ENCODE measurements around the gene BORCS8.
"Not testable (repeated sequence)": the region's sequence is repeated elsewhere in the genome, so short reads cannot be mapped to it uniquely, and the experiment has no call there.

BORCS8 gene

GRCh38 chr19:19152668-19153384 lies 39.1 kb downstream of the BORCS8 start:
- TF ChIP-seq CTCF (IDR thresholded peaks at IDR 0.05; ENCODE audit: unreplicated experiment in 3 of 3): no peak
- no peaks in the 10 kb centered on the region for H3K4me1 Mint-ChIP-seq
- no peak overlapping the region for H3K27ac Mint-ChIP-seq
- no peak overlapping the region for H3K4me3 Mint-ChIP-seq
- H3K36me3 Mint-ChIP-seq (ENCODE audit: low read depth): peaks cover 6% of the 10 kb centered on the region
- no peaks in the 10 kb centered on the region for H3K9me3 Mint-ChIP-seq
- H3K27me3 Mint-ChIP-seq (ENCODE audit: low read depth): no peaks in the 10 kb centered on the region

- no peak overlapping the region for H3K27ac Mint-ChIP-seq
- no peaks in the 10 kb centered on the region for H3K9me3 Mint-ChIP-seq
- H3K36me3 Mint-ChIP-seq (ENCODE audit: low read depth): peaks cover 6% of the 10 kb centered on the region
- H3K27me3 Mint-ChIP-seq (ENCODE audit: low read depth): no peaks in the 10 kb centered on the region
- H3K4me1 Mint-ChIP-seq: no peaks in the 10 kb centered on the region
- TF ChIP-seq CTCF (IDR thresholded peaks at IDR 0.05; ENCODE audit: unreplicated experiment in 3 of 3): no peak
- no peak overlapping the region for H3K4me3 Mint-ChIP-seq
Observed at GRCh38 chr19:19151418-19151817, 40.5 kb downstream of the BORCS8 start.

- Mint-ChIP-seq H3K27me3 (ENCODE audit: low read depth) (no peaks in the 10 kb centered on the region), H3K9me3 (no peaks in the 10 kb centered on the region), H3K27ac (no peak overlapping the region), H3K36me3 (ENCODE audit: low read depth) (no peaks in the 10 kb centered on the region), H3K4me1 (no peaks in the 10 kb centered on the region), H3K4me3 (no peak overlapping the region)
- no peak for TF ChIP-seq CTCF (IDR thresholded peaks at IDR 0.05; ENCODE audit: unreplicated experiment in 3 of 3)
Observed at GRCh38 chr19:19149435-19149834, 42.5 kb downstream of the BORCS8 start.

- H3K27ac Mint-ChIP-seq; H3K36me3 Mint-ChIP-seq (ENCODE audit: low read depth); H3K9me3 Mint-ChIP-seq; H3K27me3 Mint-ChIP-seq (ENCODE audit: low read depth); H3K4me3 Mint-ChIP-seq; H3K4me1 Mint-ChIP-seq: not testable (repeated sequence)
Observed at GRCh38 chr19:19148504-19148903, 43.4 kb downstream of the BORCS8 start.

GRCh38 chr19:19147344-19147743 lies 44.6 kb downstream of the BORCS8 start:
- H3K27ac Mint-ChIP-seq: no peak overlapping the region
- H3K4me3 Mint-ChIP-seq: no peak overlapping the region
- no peaks in the 10 kb centered on the region for H3K4me1 Mint-ChIP-seq
- H3K36me3 Mint-ChIP-seq (ENCODE audit: low read depth): no peaks in the 10 kb centered on the region
- peaks cover 5% of the 10 kb centered on the region for H3K27me3 Mint-ChIP-seq (ENCODE audit: low read depth)
- no peak for TF ChIP-seq CTCF (IDR thresholded peaks at IDR 0.05; ENCODE audit: unreplicated experiment in 3 of 3)
- no peaks in the 10 kb centered on the region for H3K9me3 Mint-ChIP-seq

GRCh38 chr19:19146865-19147264 lies 45.1 kb downstream of the BORCS8 start:
- H3K27me3 Mint-ChIP-seq (ENCODE audit: low read depth): peaks cover 6% of the 10 kb centered on the region
- no peaks in the 10 kb centered on the region for H3K4me1 Mint-ChIP-seq
- H3K27ac Mint-ChIP-seq: no peak overlapping the region
- no peak for TF ChIP-seq CTCF (IDR thresholded peaks at IDR 0.05; ENCODE audit: unreplicated experiment in 3 of 3)
- H3K4me3 Mint-ChIP-seq: no peak overlapping the region
- no peaks in the 10 kb centered on the region for H3K36me3 Mint-ChIP-seq (ENCODE audit: low read depth)
- no peaks in the 10 kb centered on the region for H3K9me3 Mint-ChIP-seq
